Vagina (tissue), 2 donors: ENCODE data around the gene ISG15. TPM values are rescaled to one million over a fixed set of nuclear protein-coding genes. Genes with fewer than 3 reads are reported as not detected.

Experiments used
- DNase-seq, 2 donors: peaks; one replicate each; pipeline ENCODE4 v3.0.0-alpha.2; 2017; ENCODE audit errors: extremely low spot score in 2 of 2
- H3K27ac ChIP-seq: fragments of 200-600 bp; sonication (generic); one replicate; pipeline ENCODE4 v1.5.1; 2019
- H3K27me3 ChIP-seq: fragments of 200-600 bp; sonication (generic); one replicate; pipeline ENCODE4 v1.5.1; 2019
- H3K36me3 ChIP-seq, 2 donors: fragments of 200-600 bp; sonication (generic); one replicate each; pipeline ENCODE4 v1.5.1; 2017 to 2019
- H3K4me1 ChIP-seq: fragments of 200-600 bp; sonication (generic); one replicate; pipeline ENCODE4 v1.5.1; 2019
- H3K4me3 ChIP-seq, 2 donors: fragments of 200-600 bp; sonication (generic); 1 replicate in 1 of 2; 2 replicates in 1 of 2; pipeline ENCODE4 v1.5.1; 2016 to 2019
- H3K9me3 ChIP-seq: fragments of 200-600 bp; sonication (generic); one replicate; pipeline ENCODE4 v1.5.1; 2019
- CTCF ChIP-seq, 3 experiments: fragments of 450-650 bp in 2 of 3; fragments of 200-600 bp in 1 of 3; sonication (generic) in 1 of 3; IDR thresholded peaks; one replicate each; pipeline ENCODE4 v1.5.1; 2017 to 2019; ENCODE audit warnings: antibody characterized with exemption in 3 of 3, mild to moderate bottlenecking in 2 of 3, moderate library complexity in 2 of 3
- POLR2A ChIP-seq, 2 donors: fragments of 450-650 bp; IDR thresholded peaks; one replicate each; pipeline ENCODE4 v1.6.1; 2017; ENCODE audit warnings: antibody characterized with exemption in 2 of 2, mild to moderate bottlenecking in 2 of 2, moderate library complexity in 2 of 2
- POLR2AphosphoS5 ChIP-seq, 2 donors: sonication (generic); formaldehyde crosslinking; IDR thresholded peaks; one replicate each; pipeline ENCODE4 v1.9.0; 2017; ENCODE audit warnings: antibody characterized with exemption in 2 of 2, mild to moderate bottlenecking in 2 of 2, low read depth in 1 of 2; ENCODE audit not compliant: insufficient read depth in 1 of 2
- intact Hi-C: fragments of 100-400 bp; cut with DNase I; formaldehyde crosslinking; loops from one replicate; pipeline ENCODE4 v1.15.1; 2023
- total RNA-seq: library from RNA; depleted of rRNA; stranded (reverse); fragments of >200 nt; gene quantifications from one replicate; pipeline ENCODE4 v1.2.3, GENCODE V29; 2016

Gene ISG15
- total RNA-seq, 1 donor from 2014 or later: 29.0 TPM

DNA sequence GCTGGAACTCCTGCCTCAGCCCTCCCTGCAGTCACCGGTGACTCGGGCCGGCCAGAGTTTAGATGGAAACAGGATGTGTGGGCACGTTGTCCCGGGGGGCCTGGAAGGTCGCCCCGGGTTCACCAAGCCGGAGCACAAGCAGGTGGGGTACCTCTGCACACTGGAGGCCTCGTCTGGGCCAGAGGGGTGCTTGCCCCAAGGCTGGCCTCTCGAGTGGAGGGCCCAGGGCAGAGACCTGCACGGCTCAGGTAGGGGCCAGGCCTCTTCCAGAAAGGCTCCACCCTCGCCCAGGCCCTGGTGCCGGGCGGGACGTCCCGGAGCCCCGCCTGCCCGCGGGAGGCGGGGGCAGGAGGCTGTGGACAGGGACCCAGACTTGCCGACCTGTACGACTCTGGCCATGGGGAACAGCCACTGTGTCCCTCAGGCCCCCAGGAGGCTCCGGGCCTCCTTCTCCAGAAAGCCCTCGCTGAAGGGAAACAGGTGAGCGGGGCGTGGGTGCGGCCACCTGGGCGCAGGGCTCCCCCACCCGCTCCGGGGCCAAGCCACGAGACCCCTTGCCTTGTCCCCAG, 47.1 kb upstream of the ISG15 start, which contains the start of gene PLEKHN1:
Gene PLEKHN1, plus strand, starts transcription at position 348 of the 569 bp plus-strand sequence. Its CDS starts 50 bp downstream, at position 398.
- Histone ChIP-seq H3K4me3 (peak within 1 kb of the TSS; percentile 63 to 75), H3K36me3 (peaks cover 0 to 5% of the 10 kb centered on the region in 2 donors), H3K27ac (peak within 1 kb of the TSS; percentile 97), H3K4me1 (peaks cover 34% of the 10 kb centered on the region), H3K9me3 (no peaks in the 10 kb centered on the region), H3K27me3 (no peaks in the 10 kb centered on the region)
- no peak for TF ChIP-seq CTCF (IDR thresholded peaks at IDR 0.05)
- no peak for TF ChIP-seq POLR2A (IDR thresholded peaks at IDR 0.05)
- no peak for TF ChIP-seq POLR2AphosphoS5 (IDR thresholded peaks at IDR 0.05; ENCODE audit: insufficient read depth in 1 of 2, low read depth in 1 of 2)
- DNase-seq: no peak
- intact Hi-C loops: no loop called here

- H3K27ac ChIP-seq: peak overlapping the region; percentile 97
- peak overlapping the region; percentile 63 to 75 for H3K4me3 ChIP-seq
- peaks cover 35% of the 10 kb centered on the region for H3K4me1 ChIP-seq
- peaks cover 0 to 5% of the 10 kb centered on the region in 2 donors for H3K36me3 ChIP-seq
- H3K9me3 ChIP-seq: no peaks in the 10 kb centered on the region
- intact Hi-C loops: no loop called here
- TF ChIP-seq POLR2A (IDR thresholded peaks at IDR 0.05): no peak
- peak in 1 of 2 donors; percentile 88 for TF ChIP-seq POLR2AphosphoS5 (IDR thresholded peaks at IDR 0.05; ENCODE audit: insufficient read depth in 1 of 2, low read depth in 1 of 2)
- no peak for TF ChIP-seq CTCF (IDR thresholded peaks at IDR 0.05)
- DNase-seq: no peak
- no peaks in the 10 kb centered on the region for H3K27me3 ChIP-seq
Observed at GRCh38 chr1:966704-967300, 46.5 kb upstream of the ISG15 start.

- TF ChIP-seq POLR2AphosphoS5 (IDR thresholded peaks at IDR 0.05; ENCODE audit: insufficient read depth in 1 of 2, low read depth in 1 of 2) (no peak), POLR2A (IDR thresholded peaks at IDR 0.05) (no peak), CTCF (IDR thresholded peaks at IDR 0.05) (no peak)
- Histone ChIP-seq H3K4me3 (peak overlapping the region; percentile 63 to 75), H3K36me3 (peaks cover 0 to 4% of the 10 kb centered on the region in 2 donors), H3K27me3 (no peaks in the 10 kb centered on the region), H3K4me1 (peaks cover 36% of the 10 kb centered on the region), H3K9me3 (no peaks in the 10 kb centered on the region), H3K27ac (no peak overlapping the region)
- no peak for DNase-seq
- intact Hi-C loops: no loop called here
Observed at GRCh38 chr1:967466-968343, 45.6 kb upstream of the ISG15 start.

DNA sequence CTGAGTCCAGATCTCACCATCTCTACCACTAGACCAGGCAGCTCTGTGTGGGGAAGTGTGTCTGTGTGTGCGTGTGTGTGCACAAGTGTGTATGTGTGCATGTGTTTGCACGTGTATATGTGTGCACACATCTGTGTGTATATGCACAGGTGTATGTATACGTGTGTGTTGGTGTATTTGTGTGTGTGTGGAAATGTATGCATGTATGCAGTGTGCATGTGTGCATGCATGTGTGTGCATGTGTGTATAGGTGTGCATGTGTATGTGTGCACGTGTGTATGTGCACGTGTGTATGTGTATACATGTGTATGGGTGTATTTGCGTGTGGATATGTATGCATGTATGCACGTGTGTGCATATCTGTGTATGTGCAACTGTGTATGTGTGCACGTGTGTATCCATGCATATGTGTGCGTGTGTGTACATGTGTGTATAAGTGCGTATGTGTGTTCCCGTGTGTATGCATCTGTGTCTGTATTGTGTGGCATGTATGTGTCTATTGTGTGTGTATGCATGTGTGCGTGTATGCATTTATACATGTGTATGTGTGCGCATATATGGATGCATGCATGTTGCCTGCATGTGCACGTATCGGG, 43.9 kb upstream of the ISG15 start:
- no peak overlapping the region for H3K4me3 ChIP-seq
- TF ChIP-seq POLR2AphosphoS5 (IDR thresholded peaks at IDR 0.05; ENCODE audit: insufficient read depth in 1 of 2, low read depth in 1 of 2) (no peak), POLR2A (IDR thresholded peaks at IDR 0.05) (no peak), CTCF (IDR thresholded peaks at IDR 0.05) (no peak)
- no peak for DNase-seq
- H3K9me3 ChIP-seq: no peaks in the 10 kb centered on the region
- H3K4me1 ChIP-seq: peaks cover 36% of the 10 kb centered on the region
- H3K27ac ChIP-seq: no peak overlapping the region
- peaks cover 4% of the 10 kb centered on the region for H3K27me3 ChIP-seq
- H3K36me3 ChIP-seq: no peaks in the 10 kb centered on the region
- intact Hi-C loops: no loop called here
